ENCODE measurements around the gene NDUFAF8.

The NDUFAF8 gene

GRCh38 chr17:81238815-81239713 is at the start of gene NDUFAF8, which contains the start of gene TEPSIN:
NDUFAF8 (plus strand) TSS chr17:81239318; CDS start chr17:81239364, 46 bp downstream.
TEPSIN (minus strand) TSS chr17:81239055; CDS start chr17:81239033, 22 bp downstream.
- peak; percentile 99 for DNase-seq

- DNase-seq: peak; percentile 5
Measured at GRCh38 chr17:81189670-81190530, 49.2 kb upstream of the NDUFAF8 start.

- no peak for DNase-seq
Measured at GRCh38 chr17:81190591-81190990, 48.5 kb upstream of the NDUFAF8 start.

- no peak for DNase-seq
Measured at GRCh38 chr17:81191116-81191515, 48.0 kb upstream of the NDUFAF8 start.

GRCh38 chr17:81191646-81192045 is 47.5 kb upstream of the NDUFAF8 start:
- no peak for DNase-seq

GRCh38 chr17:81192386-81193050 is 46.6 kb upstream of the NDUFAF8 start:
- DNase-seq: no peak

- DNase-seq: no peak
Measured at GRCh38 chr17:81193051-81193410, 46.1 kb upstream of the NDUFAF8 start.

- DNase-seq: no peak
Measured at GRCh38 chr17:81193470-81194224, 45.5 kb upstream of the NDUFAF8 start.

- DNase-seq: no peak
Measured at GRCh38 chr17:81194225-81194760, 44.8 kb upstream of the NDUFAF8 start.

- no peak for DNase-seq
Measured at GRCh38 chr17:81194941-81195901, 43.9 kb upstream of the NDUFAF8 start.

- no peak for DNase-seq
Measured at GRCh38 chr17:81195941-81196495, 43.1 kb upstream of the NDUFAF8 start.

- no peak for DNase-seq
Measured at GRCh38 chr17:81196505-81197408, 42.4 kb upstream of the NDUFAF8 start.

GRCh38 chr17:81197409-81197795 is 41.7 kb upstream of the NDUFAF8 start:
- DNase-seq: no peak

- DNase-seq: no peak
Measured at GRCh38 chr17:81197831-81198490, 41.2 kb upstream of the NDUFAF8 start.

GRCh38 chr17:81198826-81199481 is 40.2 kb upstream of the NDUFAF8 start:
- no peak for DNase-seq

- no peak for DNase-seq
Measured at GRCh38 chr17:81199482-81199830, 39.7 kb upstream of the NDUFAF8 start.

GRCh38 chr17:81200201-81200600 is 38.9 kb upstream of the NDUFAF8 start:
- no peak for DNase-seq

Data from NCI-H1092 treated with DMSO at 0.1 percent for 48 hours (cell line).